GM23338 (cell line): ENCODE data around the gene GNG4. TPM values are rescaled to one million over a fixed set of nuclear protein-coding genes. Genes with fewer than 3 reads are reported as not detected.

Source experiments
- ATAC-seq: fragments of 200-7000 bp; cut with Tn5 transposase; 3 replicates; pipeline ENCODE4 v1.9.1; 2020
- DNase-seq: peaks from one replicate; pipeline ENCODE4 v3.0.0-alpha.2; 2015; ENCODE audit warnings: low spot score
- H2AFZ ChIP-seq: fragments of 200-600 bp; sonication (generic); 2 replicates; pipeline ENCODE4 v1.8.0; 2016; ENCODE audit warnings: antibody characterized with exemption, mild to moderate bottlenecking, moderate library complexity
- H3F3A ChIP-seq: fragments of 200-600 bp; sonication (generic); replicated peaks from 2 replicates; pipeline ENCODE4 v1.8.0; 2017; ENCODE audit warnings: antibody characterized with exemption, mixed run types, low read depth
- H3K27ac ChIP-seq: fragments of 200-600 bp; sonication (generic); 2 replicates; pipeline ENCODE4 v1.6.1; 2016; ENCODE audit warnings: low read depth
- H3K27me3 ChIP-seq: fragments of 200-600 bp; sonication (generic); 2 replicates; pipeline ENCODE4 v1.8.0; 2016; ENCODE audit warnings: mild to moderate bottlenecking, mixed run types, moderate library complexity; ENCODE audit not compliant: insufficient read depth
- H3K36me3 ChIP-seq: fragments of 200-600 bp; sonication (generic); 2 replicates; pipeline ENCODE4 v1.8.0; 2016; ENCODE audit warnings: mild to moderate bottlenecking; ENCODE audit not compliant: insufficient read depth
- H3K4me1 ChIP-seq: fragments of 200-600 bp; sonication (generic); 2 replicates; pipeline ENCODE4 v1.8.0; 2016; ENCODE audit warnings: mild to moderate bottlenecking, moderate library complexity; ENCODE audit not compliant: insufficient read depth
- H3K4me2 ChIP-seq: fragments of 200-600 bp; sonication (generic); 2 replicates; pipeline ENCODE4 v1.7.1; 2017; ENCODE audit warnings: mixed run types
- H3K4me3 ChIP-seq: fragments of 200-600 bp; sonication (generic); 2 replicates; pipeline ENCODE4 v1.6.1; 2016; ENCODE audit warnings: mixed run types
- H3K79me2 ChIP-seq: fragments of 200-600 bp; sonication (generic); replicated peaks from 2 replicates; pipeline ENCODE4 v1.8.0; 2017; ENCODE audit warnings: mild to moderate bottlenecking; ENCODE audit not compliant: insufficient read depth
- H3K9me2 ChIP-seq: fragments of 200-600 bp; sonication (generic); 2 replicates; pipeline ENCODE4 v1.8.0; 2017; ENCODE audit not compliant: insufficient read depth
- H4K20me1 ChIP-seq: fragments of 200-600 bp; sonication (generic); replicated peaks from 2 replicates; pipeline ENCODE4 v1.8.0; 2017; ENCODE audit warnings: mild to moderate bottlenecking; ENCODE audit not compliant: insufficient read depth
- H3K27ac Mint-ChIP-seq: 2 replicates; pipeline ENCODE4 v1.8.0; 2020; ENCODE audit warnings: inconsistent platforms, mild to moderate bottlenecking, moderate library complexity, mixed read lengths
- H3K27me3 Mint-ChIP-seq: 3 replicates; pipeline ENCODE4 v1.8.0; 2022; ENCODE audit warnings: low read depth, mild to moderate bottlenecking, moderate library complexity, mixed read lengths, inconsistent platforms; ENCODE audit not compliant: insufficient read depth, poor library complexity
- H3K36me3 Mint-ChIP-seq: 3 replicates; pipeline ENCODE4 v1.8.0; 2021; ENCODE audit warnings: low read depth, mild to moderate bottlenecking, inconsistent platforms, moderate library complexity, mixed read lengths
- H3K4me1 Mint-ChIP-seq: 3 replicates; pipeline ENCODE4 v1.8.0; 2020; ENCODE audit warnings: mild to moderate bottlenecking, inconsistent platforms, mixed read lengths
- H3K4me3 Mint-ChIP-seq: 3 replicates; pipeline ENCODE4 v1.8.0; 2021; ENCODE audit warnings: moderate library complexity, mild to moderate bottlenecking, inconsistent platforms, mixed read lengths
- H3K9me3 Mint-ChIP-seq: 3 replicates; pipeline ENCODE4 v1.8.0; 2020; ENCODE audit warnings: moderate library complexity, mild to moderate bottlenecking, inconsistent platforms, mixed read lengths
- CTCF ChIP-seq, 2 experiments: fragments of 200-600 bp in 1 of 2; sonication (generic) in 1 of 2; conservative IDR thresholded peaks; 2 replicates each; pipeline versions ENCODE4 v1.5.1 to v1.6.1; 2016 to 2017; ENCODE audit warnings: antibody characterized with exemption in 2 of 2, low read depth in 2 of 2, mild to moderate bottlenecking in 2 of 2, moderate library complexity in 1 of 2
- NANOG ChIP-seq: IDR thresholded peaks from 2 replicates; pipeline ENCODE4 v1.6.1; 2016; ENCODE audit warnings: antibody characterized with exemption, borderline replicate concordance
- POLR2AphosphoS5 ChIP-seq: IDR thresholded peaks from 2 replicates; pipeline ENCODE4 v1.6.1; 2016; ENCODE audit warnings: antibody characterized with exemption, low read depth
- ZNF114 ChIP-seq: fragments of 250-450 bp; sonication (Bioruptor Pico); IDR thresholded peaks from 2 replicates; pipeline ENCODE4 v1.5.0; 2020; ENCODE audit warnings: mild to moderate bottlenecking, moderate library complexity
- ZNF331 ChIP-seq: fragments of 250-450 bp; sonication (Bioruptor Pico); IDR thresholded peaks from 2 replicates; pipeline ENCODE4 v1.5.0; 2020; ENCODE audit warnings: low read depth, mild to moderate bottlenecking, moderate library complexity
- polyA plus RNA-seq: library from polyadenylated mRNA; unstranded; fragments of >200 nt; fragmentation: Nextera tagmentation; extraction: Ambion mirVana; gene quantifications from 2 replicates; pipeline ENCODE4 v1.2.1, GENCODE V29; 2016
- total RNA-seq: library from RNA; depleted of rRNA; stranded (reverse); fragments of >200 nt; shearing (Covaris generic); gene quantifications from 2 replicates; pipeline ENCODE4 v1.2.3, GENCODE V29; 2014
- TF ChIP-seq, protein P1 (sequence below): fragments of 250-450 bp; sonication (Bioruptor Pico); IDR thresholded peaks from 2 replicates; pipeline ENCODE4 v1.5.0; 2020; ENCODE audit warnings: mild to moderate bottlenecking, moderate library complexity
- TF ChIP-seq, protein P2 (sequence below): IDR thresholded peaks from 2 replicates; pipeline ENCODE4 v1.6.1; 2016; ENCODE audit warnings: antibody characterized with exemption

Gene GNG4
- total and polyA plus RNA-seq, 2 experiments from 2014 or later, result 40.2 to 49.2 TPM

DNA sequence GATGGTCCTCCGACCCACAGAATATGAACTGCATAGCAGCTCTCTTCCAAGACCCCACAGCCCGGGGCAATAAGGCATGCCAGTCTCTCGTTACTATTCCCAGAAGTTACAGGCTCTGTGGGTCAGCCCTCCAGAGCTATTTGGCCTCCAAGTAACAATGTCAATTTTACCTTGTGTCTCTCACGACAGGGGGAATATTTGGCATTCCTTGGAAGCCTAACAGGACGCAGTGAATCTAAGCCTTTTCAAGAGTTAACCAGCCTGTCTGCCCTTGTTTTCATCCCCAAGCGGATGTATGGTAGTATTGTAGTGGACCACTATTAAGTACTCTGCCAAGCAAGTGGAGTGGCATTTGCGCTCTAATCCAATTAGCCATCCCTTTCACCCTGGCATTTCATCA is 24.4 kb upstream of the GNG4 start (continued):
- TF ChIP-seq, protein P1, sequence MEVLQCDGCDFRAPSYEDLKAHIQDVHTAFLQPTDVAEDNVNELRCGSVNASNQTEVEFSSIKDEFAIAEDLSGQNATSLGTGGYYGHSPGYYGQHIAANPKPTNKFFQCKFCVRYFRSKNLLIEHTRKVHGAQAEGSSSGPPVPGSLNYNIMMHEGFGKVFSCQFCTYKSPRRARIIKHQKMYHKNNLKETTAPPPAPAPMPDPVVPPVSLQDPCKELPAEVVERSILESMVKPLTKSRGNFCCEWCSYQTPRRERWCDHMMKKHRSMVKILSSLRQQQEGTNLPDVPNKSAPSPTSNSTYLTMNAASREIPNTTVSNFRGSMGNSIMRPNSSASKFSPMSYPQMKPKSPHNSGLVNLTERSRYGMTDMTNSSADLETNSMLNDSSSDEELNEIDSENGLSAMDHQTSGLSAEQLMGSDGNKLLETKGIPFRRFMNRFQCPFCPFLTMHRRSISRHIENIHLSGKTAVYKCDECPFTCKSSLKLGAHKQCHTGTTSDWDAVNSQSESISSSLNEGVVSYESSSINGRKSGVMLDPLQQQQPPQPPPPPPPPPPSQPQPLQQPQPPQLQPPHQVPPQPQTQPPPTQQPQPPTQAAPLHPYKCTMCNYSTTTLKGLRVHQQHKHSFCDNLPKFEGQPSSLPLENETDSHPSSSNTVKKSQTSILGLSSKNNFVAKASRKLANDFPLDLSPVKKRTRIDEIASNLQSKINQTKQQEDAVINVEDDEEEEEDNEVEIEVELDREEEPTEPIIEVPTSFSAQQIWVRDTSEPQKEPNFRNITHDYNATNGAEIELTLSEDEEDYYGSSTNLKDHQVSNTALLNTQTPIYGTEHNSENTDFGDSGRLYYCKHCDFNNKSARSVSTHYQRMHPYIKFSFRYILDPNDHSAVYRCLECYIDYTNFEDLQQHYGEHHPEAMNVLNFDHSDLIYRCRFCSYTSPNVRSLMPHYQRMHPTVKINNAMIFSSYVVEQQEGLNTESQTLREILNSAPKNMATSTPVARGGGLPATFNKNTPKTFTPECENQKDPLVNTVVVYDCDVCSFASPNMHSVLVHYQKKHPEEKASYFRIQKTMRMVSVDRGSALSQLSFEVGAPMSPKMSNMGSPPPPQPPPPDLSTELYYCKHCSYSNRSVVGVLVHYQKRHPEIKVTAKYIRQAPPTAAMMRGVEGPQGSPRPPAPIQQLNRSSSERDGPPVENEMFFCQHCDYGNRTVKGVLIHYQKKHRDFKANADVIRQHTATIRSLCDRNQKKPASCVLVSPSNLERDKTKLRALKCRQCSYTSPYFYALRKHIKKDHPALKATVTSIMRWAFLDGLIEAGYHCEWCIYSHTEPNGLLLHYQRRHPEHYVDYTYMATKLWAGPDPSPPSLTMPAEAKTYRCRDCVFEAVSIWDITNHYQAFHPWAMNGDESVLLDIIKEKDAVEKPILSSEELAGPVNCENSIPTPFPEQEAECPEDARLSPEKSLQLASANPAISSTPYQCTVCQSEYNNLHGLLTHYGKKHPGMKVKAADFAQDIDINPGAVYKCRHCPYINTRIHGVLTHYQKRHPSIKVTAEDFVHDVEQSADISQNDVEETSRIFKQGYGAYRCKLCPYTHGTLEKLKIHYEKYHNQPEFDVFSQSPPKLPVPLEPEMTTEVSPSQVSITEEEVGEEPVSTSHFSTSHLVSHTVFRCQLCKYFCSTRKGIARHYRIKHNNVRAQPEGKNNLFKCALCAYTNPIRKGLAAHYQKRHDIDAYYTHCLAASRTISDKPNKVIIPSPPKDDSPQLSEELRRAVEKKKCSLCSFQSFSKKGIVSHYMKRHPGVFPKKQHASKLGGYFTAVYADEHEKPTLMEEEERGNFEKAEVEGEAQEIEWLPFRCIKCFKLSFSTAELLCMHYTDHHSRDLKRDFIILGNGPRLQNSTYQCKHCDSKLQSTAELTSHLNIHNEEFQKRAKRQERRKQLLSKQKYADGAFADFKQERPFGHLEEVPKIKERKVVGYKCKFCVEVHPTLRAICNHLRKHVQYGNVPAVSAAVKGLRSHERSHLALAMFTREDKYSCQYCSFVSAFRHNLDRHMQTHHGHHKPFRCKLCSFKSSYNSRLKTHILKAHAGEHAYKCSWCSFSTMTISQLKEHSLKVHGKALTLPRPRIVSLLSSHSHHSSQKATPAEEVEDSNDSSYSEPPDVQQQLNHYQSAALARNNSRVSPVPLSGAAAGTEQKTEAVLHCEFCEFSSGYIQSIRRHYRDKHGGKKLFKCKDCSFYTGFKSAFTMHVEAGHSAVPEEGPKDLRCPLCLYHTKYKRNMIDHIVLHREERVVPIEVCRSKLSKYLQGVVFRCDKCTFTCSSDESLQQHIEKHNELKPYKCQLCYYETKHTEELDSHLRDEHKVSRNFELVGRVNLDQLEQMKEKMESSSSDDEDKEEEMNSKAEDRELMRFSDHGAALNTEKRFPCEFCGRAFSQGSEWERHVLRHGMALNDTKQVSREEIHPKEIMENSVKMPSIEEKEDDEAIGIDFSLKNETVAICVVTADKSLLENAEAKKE (CRISPR knock-in tag), result no peak
- TF ChIP-seq ZNF114 (CRISPR knock-in tag) (no peak), ZNF331 (CRISPR knock-in tag) (no peak)

DNA sequence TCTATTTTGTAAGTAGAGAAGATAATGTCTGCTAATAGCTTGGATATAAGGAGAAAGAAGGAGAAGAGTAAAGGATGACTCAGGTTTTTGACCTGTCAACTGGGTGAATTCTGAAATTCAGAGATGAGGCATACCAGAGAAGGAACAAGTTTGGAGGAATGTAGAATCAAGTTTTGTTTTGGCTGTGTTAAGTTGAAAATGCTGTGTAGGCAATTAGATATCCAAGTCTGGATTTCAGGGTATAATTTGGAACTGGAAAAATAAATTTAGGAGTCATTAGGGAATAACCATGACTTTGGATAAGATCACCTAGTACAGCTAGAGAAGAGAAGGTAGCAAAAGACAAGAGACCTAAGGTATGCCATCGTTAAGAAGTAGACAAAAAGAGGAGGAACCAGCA is 22.4 kb upstream of the GNG4 start:
- no peaks in the 10 kb centered on the region for H3K4me1 Mint-ChIP-seq
- H3K4me3 ChIP-seq, result no peak overlapping the region
- TF ChIP-seq ZNF331 (CRISPR knock-in tag) (no peak), POLR2AphosphoS5 (no peak), NANOG (no peak), CTCF (conservative IDR thresholded peaks at IDR 0.05; ENCODE audit: low read depth in 2 of 2) (no peak)
- TF ChIP-seq, protein P1 (CRISPR knock-in tag), result no peak
- TF ChIP-seq, protein P2, sequence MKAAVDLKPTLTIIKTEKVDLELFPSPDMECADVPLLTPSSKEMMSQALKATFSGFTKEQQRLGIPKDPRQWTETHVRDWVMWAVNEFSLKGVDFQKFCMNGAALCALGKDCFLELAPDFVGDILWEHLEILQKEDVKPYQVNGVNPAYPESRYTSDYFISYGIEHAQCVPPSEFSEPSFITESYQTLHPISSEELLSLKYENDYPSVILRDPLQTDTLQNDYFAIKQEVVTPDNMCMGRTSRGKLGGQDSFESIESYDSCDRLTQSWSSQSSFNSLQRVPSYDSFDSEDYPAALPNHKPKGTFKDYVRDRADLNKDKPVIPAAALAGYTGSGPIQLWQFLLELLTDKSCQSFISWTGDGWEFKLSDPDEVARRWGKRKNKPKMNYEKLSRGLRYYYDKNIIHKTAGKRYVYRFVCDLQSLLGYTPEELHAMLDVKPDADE, result no peak

More for the DNA sequence above, 22.4 kb upstream of the GNG4 start:
- Mint-ChIP-seq H3K36me3 (peaks cover 73% of the 10 kb centered on the region), H3K27me3 (peaks cover 7% of the 10 kb centered on the region), H3K4me3 (no peak overlapping the region), H3K9me3 (peaks cover 75% of the 10 kb centered on the region), H3K27ac (no peak overlapping the region)
- no peak overlapping the region for H2AFZ ChIP-seq
- no peaks in the 10 kb centered on the region for H3K27me3 ChIP-seq
- H3K9me2 ChIP-seq, result peaks cover 3% of the 10 kb centered on the region; the same call in 1 of the 2 replicates
- DNase-seq, result no peak
- no peak overlapping the region for H3K4me2 ChIP-seq
- H4K20me1 ChIP-seq, result no peaks in the 10 kb centered on the region
- H3K36me3 ChIP-seq, result peaks cover 36% of the 10 kb centered on the region
- H3F3A ChIP-seq, result no peaks in the 10 kb centered on the region
- H3K27ac ChIP-seq, result no peak overlapping the region
- no peak for ATAC-seq
- H3K79me2 ChIP-seq, result no peaks in the 10 kb centered on the region
- H3K4me1 ChIP-seq, result no peaks in the 10 kb centered on the region
